Ishikawa (cell line): ENCODE measurements around the gene CHRNA4.

ENCODE experiments used
- CEBPB ChIP-seq: IDR thresholded peaks from 2 replicates; pipeline ENCODE4 v1.6.1; 2012
- CREB1 ChIP-seq: IDR thresholded peaks from 2 replicates; pipeline ENCODE4 v1.6.1; 2012; ENCODE audit warnings: low read depth
- EGR1 ChIP-seq: IDR thresholded peaks from 2 replicates; pipeline ENCODE4 v1.6.1; 2012
- EP300 ChIP-seq: IDR thresholded peaks from 2 replicates; pipeline ENCODE4 v1.6.1; 2012; ENCODE audit warnings: borderline replicate concordance
- FOXM1 ChIP-seq: IDR thresholded peaks from 2 replicates; pipeline ENCODE4 v1.6.1; 2012; ENCODE audit warnings: low read depth, borderline replicate concordance
- NFIC ChIP-seq: IDR thresholded peaks from 2 replicates; pipeline ENCODE4 v1.6.1; 2012
- RAD21 ChIP-seq: IDR thresholded peaks from 2 replicates; pipeline ENCODE4 v1.6.1; 2012; ENCODE audit warnings: low read depth
- TAF1 ChIP-seq: IDR thresholded peaks from 2 replicates; pipeline ENCODE4 v1.6.1; 2012; ENCODE audit warnings: low read depth, mild to moderate bottlenecking
- TCF12 ChIP-seq: IDR thresholded peaks from 2 replicates; pipeline ENCODE4 v1.6.1; 2012; ENCODE audit warnings: low read depth
- TEAD4 ChIP-seq: IDR thresholded peaks from 2 replicates; pipeline ENCODE4 v1.6.1; 2012
- YY1 ChIP-seq: IDR thresholded peaks from 2 replicates; pipeline ENCODE4 v1.6.1; 2012; ENCODE audit warnings: low read depth
- ZBTB7A ChIP-seq: IDR thresholded peaks from 2 replicates; pipeline ENCODE4 v1.6.1; 2012; ENCODE audit warnings: low read depth
- TF ChIP-seq, protein P1 (sequence below): IDR thresholded peaks from 2 replicates; pipeline ENCODE4 v1.6.1; 2012
- TF ChIP-seq, protein P2 (sequence below): IDR thresholded peaks from 2 replicates; pipeline ENCODE4 v1.6.1; 2012
- TF ChIP-seq, protein P3 (sequence below): IDR thresholded peaks from 2 replicates; pipeline ENCODE4 v1.6.1; 2012; ENCODE audit warnings: low read depth, mild to moderate bottlenecking

Gene CHRNA4

DNA sequence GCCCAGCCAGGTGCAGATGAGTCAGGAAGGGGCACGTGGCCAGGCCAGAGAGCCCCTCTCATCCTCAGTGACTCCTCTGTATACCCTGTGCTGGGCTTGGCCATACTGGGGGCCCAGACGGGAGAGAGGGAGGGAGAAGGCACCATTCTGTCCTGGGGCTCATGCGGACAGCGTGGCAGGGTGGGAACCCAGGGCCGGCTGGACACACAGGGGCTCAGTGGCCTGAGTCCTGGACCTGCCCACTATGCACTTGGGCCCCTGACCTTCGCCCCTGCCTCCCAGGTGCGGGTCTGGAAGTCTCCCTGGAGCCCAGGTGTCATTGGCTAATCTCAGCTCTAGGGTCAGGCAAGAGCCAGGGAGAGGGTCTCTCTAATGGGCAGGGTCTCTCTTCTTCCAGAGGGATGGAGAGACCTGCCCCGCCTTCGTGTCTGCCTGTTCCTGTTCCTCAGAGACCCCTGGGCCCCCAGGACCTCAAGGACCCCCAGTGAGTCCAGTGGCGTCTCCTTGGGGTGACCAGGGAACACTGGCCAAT lies 40.5 kb downstream of the CHRNA4 start:
- TF ChIP-seq TEAD4 (no peak), NFIC (no peak), EP300 (no peak), ZBTB7A (no peak), CREB1 (no peak), TAF1 (no peak), YY1 (no peak), CEBPB (no peak), TCF12 (no peak), RAD21 (no peak), EGR1 (no peak), FOXM1 (no peak)
- TF ChIP-seq, protein P1, sequence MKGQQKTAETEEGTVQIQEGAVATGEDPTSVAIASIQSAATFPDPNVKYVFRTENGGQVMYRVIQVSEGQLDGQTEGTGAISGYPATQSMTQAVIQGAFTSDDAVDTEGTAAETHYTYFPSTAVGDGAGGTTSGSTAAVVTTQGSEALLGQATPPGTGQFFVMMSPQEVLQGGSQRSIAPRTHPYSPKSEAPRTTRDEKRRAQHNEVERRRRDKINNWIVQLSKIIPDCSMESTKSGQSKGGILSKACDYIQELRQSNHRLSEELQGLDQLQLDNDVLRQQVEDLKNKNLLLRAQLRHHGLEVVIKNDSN, result no peak
- TF ChIP-seq, protein P2, sequence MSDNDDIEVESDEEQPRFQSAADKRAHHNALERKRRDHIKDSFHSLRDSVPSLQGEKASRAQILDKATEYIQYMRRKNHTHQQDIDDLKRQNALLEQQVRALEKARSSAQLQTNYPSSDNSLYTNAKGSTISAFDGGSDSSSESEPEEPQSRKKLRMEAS, result no peak
- TF ChIP-seq, protein P3, sequence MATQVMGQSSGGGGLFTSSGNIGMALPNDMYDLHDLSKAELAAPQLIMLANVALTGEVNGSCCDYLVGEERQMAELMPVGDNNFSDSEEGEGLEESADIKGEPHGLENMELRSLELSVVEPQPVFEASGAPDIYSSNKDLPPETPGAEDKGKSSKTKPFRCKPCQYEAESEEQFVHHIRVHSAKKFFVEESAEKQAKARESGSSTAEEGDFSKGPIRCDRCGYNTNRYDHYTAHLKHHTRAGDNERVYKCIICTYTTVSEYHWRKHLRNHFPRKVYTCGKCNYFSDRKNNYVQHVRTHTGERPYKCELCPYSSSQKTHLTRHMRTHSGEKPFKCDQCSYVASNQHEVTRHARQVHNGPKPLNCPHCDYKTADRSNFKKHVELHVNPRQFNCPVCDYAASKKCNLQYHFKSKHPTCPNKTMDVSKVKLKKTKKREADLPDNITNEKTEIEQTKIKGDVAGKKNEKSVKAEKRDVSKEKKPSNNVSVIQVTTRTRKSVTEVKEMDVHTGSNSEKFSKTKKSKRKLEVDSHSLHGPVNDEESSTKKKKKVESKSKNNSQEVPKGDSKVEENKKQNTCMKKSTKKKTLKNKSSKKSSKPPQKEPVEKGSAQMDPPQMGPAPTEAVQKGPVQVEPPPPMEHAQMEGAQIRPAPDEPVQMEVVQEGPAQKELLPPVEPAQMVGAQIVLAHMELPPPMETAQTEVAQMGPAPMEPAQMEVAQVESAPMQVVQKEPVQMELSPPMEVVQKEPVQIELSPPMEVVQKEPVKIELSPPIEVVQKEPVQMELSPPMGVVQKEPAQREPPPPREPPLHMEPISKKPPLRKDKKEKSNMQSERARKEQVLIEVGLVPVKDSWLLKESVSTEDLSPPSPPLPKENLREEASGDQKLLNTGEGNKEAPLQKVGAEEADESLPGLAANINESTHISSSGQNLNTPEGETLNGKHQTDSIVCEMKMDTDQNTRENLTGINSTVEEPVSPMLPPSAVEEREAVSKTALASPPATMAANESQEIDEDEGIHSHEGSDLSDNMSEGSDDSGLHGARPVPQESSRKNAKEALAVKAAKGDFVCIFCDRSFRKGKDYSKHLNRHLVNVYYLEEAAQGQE, result no peak

DNA sequence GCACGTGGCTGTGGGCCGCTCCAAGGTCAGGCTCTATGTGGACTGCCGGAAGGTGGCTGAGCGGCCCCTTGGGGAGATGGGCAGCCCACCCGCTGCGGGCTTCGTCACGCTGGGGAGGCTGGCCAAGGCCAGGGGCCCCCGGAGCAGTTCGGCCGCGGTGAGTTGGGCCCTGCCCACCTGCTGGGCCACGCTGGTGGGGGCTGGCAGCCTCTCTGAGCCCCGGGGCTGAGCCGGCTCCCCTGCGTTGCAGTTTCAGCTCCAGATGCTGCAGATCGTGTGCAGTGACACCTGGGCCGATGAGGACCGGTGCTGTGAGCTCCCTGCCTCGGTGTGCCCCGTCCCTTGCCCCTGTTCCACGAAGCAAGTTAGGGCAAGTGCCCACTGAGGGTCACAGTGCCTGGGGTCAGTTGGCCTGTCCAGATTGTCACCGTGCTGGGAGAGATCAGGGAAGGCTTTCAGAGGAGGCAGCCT lies 41.1 kb downstream of the CHRNA4 start:
- TF ChIP-seq, protein P1, result no peak
- TF ChIP-seq ZBTB7A (no peak), CEBPB (no peak)

DNA sequence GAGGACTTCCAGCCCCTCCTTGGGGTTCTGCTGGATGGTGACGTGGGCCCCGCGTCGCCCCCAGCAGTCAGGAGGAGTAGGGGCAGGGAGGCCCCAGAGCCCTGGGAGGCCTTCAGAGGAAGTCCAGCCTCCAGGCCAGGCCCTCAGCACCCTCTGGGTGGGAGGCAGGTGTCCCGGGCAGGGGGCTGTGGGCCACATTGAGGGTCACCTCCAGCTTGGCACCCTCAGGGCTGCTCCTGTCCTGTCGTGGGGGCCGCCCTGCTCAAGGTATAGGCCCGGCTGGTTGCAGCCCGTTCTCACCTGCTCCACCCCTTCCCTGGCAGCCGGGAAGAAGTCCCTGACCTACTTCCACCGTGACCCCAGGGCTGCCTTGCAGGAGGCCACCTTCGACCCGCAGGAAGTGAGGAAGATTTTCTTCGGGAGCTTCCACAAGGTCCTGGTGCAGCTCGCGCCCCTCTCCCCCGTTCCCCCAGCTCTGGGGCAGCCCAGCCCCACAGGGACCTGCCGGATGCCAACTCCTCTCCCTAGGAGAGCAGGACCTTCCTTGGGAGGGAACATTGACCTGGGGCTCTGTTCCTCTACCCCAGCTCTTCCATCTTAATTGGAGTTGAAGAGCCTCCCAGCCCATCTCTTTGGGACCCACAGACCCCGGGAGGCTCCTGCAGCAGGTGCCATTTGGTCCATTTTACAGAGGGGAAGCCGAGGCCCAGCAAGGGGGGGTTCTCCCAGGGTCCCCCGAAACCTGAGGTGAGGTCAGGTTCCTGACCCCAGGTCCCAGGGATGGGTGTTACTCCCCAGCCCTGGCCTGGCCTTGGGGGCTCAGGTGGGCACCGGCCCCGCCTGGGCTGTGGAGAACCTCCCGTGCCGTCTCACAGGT lies 41.7 kb downstream of the CHRNA4 start:
- TF ChIP-seq EP300 (no peak), TCF12 (no peak), RAD21 (no peak), NFIC (no peak), CREB1 (no peak), TAF1 (no peak), ZBTB7A (no peak), CEBPB (no peak), EGR1 (no peak), FOXM1 (no peak), YY1 (no peak), TEAD4 (no peak)
- TF ChIP-seq, protein P2, result no peak
- TF ChIP-seq, protein P1, result no peak
- TF ChIP-seq, protein P3, result no peak

DNA sequence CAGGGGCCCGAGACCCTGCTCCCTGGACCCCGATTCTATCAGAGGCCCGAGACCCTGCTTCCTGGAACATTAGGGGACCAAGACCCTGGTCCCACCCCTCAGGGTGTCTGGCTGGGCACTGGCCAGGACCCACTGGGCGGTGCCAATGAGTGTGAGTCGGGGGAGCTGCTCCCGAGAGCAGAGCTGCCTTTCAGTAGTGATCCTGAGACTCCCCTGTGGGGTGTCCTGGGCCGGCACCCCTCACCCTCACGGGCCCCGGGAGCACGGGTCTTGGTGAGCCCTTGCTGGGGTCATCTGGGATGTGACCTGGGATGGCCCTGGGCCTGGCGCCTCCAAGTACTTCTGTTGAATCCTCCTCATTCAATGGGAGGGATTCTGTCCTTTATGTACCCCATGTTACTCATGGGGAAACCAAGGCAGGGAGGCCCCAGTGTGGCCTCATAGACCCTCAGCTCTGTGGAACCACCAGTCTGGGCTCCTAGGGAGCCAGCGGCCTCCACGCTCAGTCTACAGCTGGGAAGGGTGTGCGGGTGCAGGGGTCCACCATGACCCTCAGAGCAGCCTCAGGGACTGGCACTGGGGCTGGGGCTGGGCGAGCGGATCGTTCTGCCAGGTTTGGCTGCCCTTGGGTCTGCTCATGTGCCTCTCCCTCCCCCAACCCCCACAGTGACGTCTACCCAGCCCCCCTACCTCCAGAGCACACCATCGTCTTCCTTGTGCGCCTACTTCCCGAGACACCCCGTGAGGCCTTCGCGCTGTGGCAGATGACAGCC lies 42.6 kb downstream of the CHRNA4 start:
- TF ChIP-seq CREB1 (no peak), TCF12 (no peak), NFIC (no peak), EGR1 (no peak), YY1 (no peak), FOXM1 (no peak), CEBPB (no peak)
- TF ChIP-seq, protein P1, result no peak
